PFSK-1 (cell line): ENCODE data around the gene PDE8B.

Experiments
- POLR2AphosphoS5 ChIP-seq: IDR thresholded peaks from 2 replicates; pipeline ENCODE4 v1.6.1; 2012; ENCODE audit warnings: low read depth, mild to moderate bottlenecking, control low read depth, low read length, moderate library complexity
- REST ChIP-seq, 2 experiments: IDR thresholded peaks; 2 replicates each; pipeline versions ENCODE4 v1.6.1 to v1.8.0; 2011 to 2012; ENCODE audit warnings: low read depth in 2 of 2, low read length in 2 of 2, control low read depth in 1 of 2, inconsistent platforms in 1 of 2, mild to moderate bottlenecking in 1 of 2, moderate library complexity in 1 of 2; ENCODE audit not compliant: insufficient read depth in 1 of 2

GRCh38 chr5:77250021-77250420 lies 39.5 kb downstream of the PDE8B start:
- TF ChIP-seq POLR2AphosphoS5 = no peak
- TF ChIP-seq REST (IDR thresholded peaks at IDR 0.05; ENCODE audit: insufficient read depth in 1 of 2, low read depth in 2 of 2, low read length in 2 of 2) = no peak
